GM10266 (cell line): ENCODE results near the gene NKRF.

Experiments
- DNase-seq: peaks from one replicate; pipeline ENCODE4 v3.0.0; 2012; ENCODE audit errors: extremely low spot score
- CTCF ChIP-seq: IDR thresholded peaks from 2 replicates; pipeline ENCODE4 v1.5.1; 2012; ENCODE audit warnings: mild to moderate bottlenecking, low read depth; ENCODE audit not compliant: control insufficient read depth, insufficient read depth; ENCODE audit errors: missing control alignments

NKRF gene

GRCh38 chrX:119549327-119550016 lies 56.8 kb downstream of the NKRF start:
- TF ChIP-seq CTCF, result no peak
- no peak for DNase-seq

GRCh38 chrX:119541188-119541587 lies 65.0 kb downstream of the NKRF start:
- no peak for TF ChIP-seq CTCF
- DNase-seq, result no peak

GRCh38 chrX:119539872-119540271 lies 66.4 kb downstream of the NKRF start:
- DNase-seq, result no peak

More at GRCh38 chrX:119539872-119540271, 66.4 kb downstream of the NKRF start:
- no peak for TF ChIP-seq CTCF
